ENCODE measurements around the gene C16orf87.

Gene C16orf87

DNA sequence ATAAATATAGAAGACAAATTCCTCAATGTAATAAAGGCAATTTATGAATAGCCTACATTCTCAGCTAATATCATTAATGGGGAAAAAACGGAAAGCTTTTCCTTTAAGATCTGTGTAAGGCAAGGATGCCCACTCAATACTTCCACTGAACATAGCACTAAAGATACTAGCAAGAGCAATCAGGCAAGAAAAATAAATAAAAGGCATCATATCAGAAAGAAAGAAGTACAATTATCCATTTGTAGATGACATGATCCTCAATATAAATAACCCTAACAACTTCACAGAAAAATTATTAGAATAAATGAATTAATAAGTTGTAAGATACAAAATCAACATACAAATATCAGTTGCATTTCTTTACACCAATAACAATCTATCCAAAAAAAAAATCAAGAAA is 37.1 kb downstream of the C16orf87 start:
- Histone ChIP-seq H3K4me3 (replicated peaks; ENCODE audit: insufficient read depth, low read length) (no peak overlapping the region), H3K27me3 (ENCODE audit: insufficient read depth, poor library complexity, severe bottlenecking) (no peaks in the 10 kb centered on the region), H3K27ac (replicated peaks) (no peak overlapping the region)
- no peak for DNase-seq (ENCODE audit: low read depth in 1 of 2, low spot score in 1 of 2)
- TF ChIP-seq SPI1 (IDR thresholded peaks at IDR 0.05; ENCODE audit: borderline replicate concordance, low read depth) (no peak), GABPA (IDR thresholded peaks at IDR 0.05; ENCODE audit: low read depth) (no peak), POLR2AphosphoS5 (IDR thresholded peaks at IDR 0.05; ENCODE audit: low read depth) (no peak)
- TF ChIP-seq, protein P1, sequence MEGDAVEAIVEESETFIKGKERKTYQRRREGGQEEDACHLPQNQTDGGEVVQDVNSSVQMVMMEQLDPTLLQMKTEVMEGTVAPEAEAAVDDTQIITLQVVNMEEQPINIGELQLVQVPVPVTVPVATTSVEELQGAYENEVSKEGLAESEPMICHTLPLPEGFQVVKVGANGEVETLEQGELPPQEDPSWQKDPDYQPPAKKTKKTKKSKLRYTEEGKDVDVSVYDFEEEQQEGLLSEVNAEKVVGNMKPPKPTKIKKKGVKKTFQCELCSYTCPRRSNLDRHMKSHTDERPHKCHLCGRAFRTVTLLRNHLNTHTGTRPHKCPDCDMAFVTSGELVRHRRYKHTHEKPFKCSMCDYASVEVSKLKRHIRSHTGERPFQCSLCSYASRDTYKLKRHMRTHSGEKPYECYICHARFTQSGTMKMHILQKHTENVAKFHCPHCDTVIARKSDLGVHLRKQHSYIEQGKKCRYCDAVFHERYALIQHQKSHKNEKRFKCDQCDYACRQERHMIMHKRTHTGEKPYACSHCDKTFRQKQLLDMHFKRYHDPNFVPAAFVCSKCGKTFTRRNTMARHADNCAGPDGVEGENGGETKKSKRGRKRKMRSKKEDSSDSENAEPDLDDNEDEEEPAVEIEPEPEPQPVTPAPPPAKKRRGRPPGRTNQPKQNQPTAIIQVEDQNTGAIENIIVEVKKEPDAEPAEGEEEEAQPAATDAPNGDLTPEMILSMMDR (IDR thresholded peaks at IDR 0.05; ENCODE audit: insufficient read depth, low read length) = no peak
- TF ChIP-seq, protein P2, sequence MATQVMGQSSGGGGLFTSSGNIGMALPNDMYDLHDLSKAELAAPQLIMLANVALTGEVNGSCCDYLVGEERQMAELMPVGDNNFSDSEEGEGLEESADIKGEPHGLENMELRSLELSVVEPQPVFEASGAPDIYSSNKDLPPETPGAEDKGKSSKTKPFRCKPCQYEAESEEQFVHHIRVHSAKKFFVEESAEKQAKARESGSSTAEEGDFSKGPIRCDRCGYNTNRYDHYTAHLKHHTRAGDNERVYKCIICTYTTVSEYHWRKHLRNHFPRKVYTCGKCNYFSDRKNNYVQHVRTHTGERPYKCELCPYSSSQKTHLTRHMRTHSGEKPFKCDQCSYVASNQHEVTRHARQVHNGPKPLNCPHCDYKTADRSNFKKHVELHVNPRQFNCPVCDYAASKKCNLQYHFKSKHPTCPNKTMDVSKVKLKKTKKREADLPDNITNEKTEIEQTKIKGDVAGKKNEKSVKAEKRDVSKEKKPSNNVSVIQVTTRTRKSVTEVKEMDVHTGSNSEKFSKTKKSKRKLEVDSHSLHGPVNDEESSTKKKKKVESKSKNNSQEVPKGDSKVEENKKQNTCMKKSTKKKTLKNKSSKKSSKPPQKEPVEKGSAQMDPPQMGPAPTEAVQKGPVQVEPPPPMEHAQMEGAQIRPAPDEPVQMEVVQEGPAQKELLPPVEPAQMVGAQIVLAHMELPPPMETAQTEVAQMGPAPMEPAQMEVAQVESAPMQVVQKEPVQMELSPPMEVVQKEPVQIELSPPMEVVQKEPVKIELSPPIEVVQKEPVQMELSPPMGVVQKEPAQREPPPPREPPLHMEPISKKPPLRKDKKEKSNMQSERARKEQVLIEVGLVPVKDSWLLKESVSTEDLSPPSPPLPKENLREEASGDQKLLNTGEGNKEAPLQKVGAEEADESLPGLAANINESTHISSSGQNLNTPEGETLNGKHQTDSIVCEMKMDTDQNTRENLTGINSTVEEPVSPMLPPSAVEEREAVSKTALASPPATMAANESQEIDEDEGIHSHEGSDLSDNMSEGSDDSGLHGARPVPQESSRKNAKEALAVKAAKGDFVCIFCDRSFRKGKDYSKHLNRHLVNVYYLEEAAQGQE (IDR thresholded peaks at IDR 0.05; ENCODE audit: insufficient replicate concordance, low read depth) = no peak

DNA sequence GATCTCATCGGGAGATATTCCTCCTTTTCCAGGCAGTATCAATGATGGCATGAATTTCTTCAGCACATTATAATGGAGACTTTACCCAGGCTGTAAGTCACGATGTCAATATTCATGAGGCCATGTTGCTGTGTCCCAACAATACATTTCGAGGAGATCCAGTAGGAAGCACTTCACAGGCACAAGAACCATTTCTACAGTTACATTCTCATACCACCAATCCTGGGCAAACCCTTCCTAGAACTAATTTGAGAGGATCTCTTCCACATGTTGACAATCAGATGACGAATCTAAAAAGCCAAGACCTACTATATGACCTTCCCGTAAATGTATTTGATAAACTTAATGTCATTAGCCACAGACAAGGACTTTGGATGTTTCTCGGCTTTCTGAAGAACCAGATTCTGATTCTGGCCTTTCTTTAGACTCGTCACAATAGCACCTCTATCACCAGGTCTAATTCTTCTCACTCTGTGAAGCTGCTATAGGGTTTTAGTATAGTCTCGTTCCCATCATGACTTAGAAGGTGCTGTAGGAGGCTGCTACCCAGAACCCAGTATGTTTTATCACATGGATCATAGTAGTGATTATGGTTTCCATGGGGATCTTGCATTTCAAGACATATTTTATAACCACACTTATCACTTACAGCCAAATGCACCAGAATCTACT is 40.2 kb downstream of the C16orf87 start:
- no peak overlapping the region for H3K27ac ChIP-seq (replicated peaks)
- peak overlapping the region; percentile 79; the same call in 1 of the 2 replicates for H3K4me3 ChIP-seq (replicated peaks; ENCODE audit: insufficient read depth, low read length)
- no peaks in the 10 kb centered on the region for H3K27me3 ChIP-seq (ENCODE audit: insufficient read depth, poor library complexity, severe bottlenecking)

DNA sequence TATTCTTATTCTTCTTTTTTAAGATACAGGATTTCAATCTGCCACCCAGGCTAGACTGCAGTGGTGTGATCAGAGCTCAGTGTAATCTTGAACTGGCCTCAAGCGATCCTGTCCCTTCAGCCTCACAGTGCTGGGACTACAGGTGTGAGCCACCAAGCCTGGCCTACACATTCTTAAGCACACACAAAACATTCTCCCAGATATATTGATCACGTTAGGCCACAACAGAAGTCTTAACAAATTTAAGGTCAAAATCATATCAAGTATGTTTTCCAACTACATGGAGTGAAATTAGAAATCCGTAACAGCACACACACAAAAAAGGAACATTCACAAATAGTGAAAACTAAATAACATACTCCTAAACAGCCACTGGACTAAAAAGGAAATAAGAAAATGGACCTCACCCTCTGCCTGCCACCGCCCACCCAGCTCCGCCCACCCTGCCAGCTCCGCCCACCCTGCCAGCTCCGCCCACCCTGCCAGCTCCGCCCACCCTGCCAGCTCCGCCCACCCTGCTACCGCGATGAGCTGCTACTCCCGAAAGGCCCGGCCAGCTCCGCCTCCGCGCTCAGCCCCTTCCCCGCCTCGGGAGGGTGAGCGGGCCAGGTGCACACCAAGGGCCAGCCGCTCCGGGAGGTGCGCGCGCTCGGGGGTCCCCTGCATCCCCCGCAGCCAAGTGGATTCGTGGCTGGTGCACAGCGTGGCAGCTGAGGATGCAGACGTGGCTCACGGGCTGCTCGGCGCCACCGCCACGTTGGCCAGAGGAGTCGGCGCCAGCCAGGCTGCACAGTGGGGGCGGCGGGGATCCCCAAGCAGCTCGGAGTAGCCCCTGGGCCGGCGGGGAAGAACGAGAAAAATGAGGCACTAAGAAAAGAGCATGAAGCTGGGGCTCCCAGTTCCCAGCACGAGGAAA is 41.2 kb downstream of the C16orf87 start:
- peak; percentile 57 to 79 for DNase-seq (ENCODE audit: low read depth in 1 of 2, low spot score in 1 of 2)
- TF ChIP-seq GABPA (IDR thresholded peaks at IDR 0.05; ENCODE audit: low read depth) (no peak), SPI1 (IDR thresholded peaks at IDR 0.05; ENCODE audit: borderline replicate concordance, low read depth) (no peak), POLR2AphosphoS5 (IDR thresholded peaks at IDR 0.05; ENCODE audit: low read depth) (peak; percentile 78)
- TF ChIP-seq, protein P2 (IDR thresholded peaks at IDR 0.05; ENCODE audit: insufficient replicate concordance, low read depth) = no peak
- TF ChIP-seq, protein P1 (IDR thresholded peaks at IDR 0.05; ENCODE audit: insufficient read depth, low read length) = no peak
- peak overlapping the region; percentile 65 for H3K27ac ChIP-seq (replicated peaks)
- H3K27me3 ChIP-seq (ENCODE audit: insufficient read depth, poor library complexity, severe bottlenecking) = no peaks in the 10 kb centered on the region
- H3K4me3 ChIP-seq (replicated peaks; ENCODE audit: insufficient read depth, low read length) = peak overlapping the region; percentile 79

More for the DNA sequence above, 40.2 kb downstream of the C16orf87 start:
- TF ChIP-seq POLR2AphosphoS5 (IDR thresholded peaks at IDR 0.05; ENCODE audit: low read depth) (no peak), GABPA (IDR thresholded peaks at IDR 0.05; ENCODE audit: low read depth) (no peak), SPI1 (IDR thresholded peaks at IDR 0.05; ENCODE audit: borderline replicate concordance, low read depth) (no peak)
- TF ChIP-seq, protein P2 (IDR thresholded peaks at IDR 0.05; ENCODE audit: insufficient replicate concordance, low read depth) = no peak
- TF ChIP-seq, protein P1 (IDR thresholded peaks at IDR 0.05; ENCODE audit: insufficient read depth, low read length) = no peak
- no peak for DNase-seq (ENCODE audit: low read depth in 1 of 2, low spot score in 1 of 2)

All from HL-60 (cell line).